COLO829 (cell line): ENCODE results near the gene UPF1.
"Not testable (repeated sequence)": the region's sequence is repeated elsewhere in the genome, so short reads cannot be mapped to it uniquely, and the experiment has no call there.

Source experiments
- DNase-seq: peaks from one replicate; pipeline ENCODE4 v3.0.0; 2012; ENCODE audit warnings: low spot score

UPF1 gene

GRCh38 chr19:18898607-18899408 is 67.0 kb downstream of the UPF1 start:
- no peak for DNase-seq

- no peak for DNase-seq
Measured at GRCh38 chr19:18899624-18900560, 68.1 kb downstream of the UPF1 start.

- DNase-seq: no peak
Measured at GRCh38 chr19:18900700-18901481, 69.1 kb downstream of the UPF1 start.

- no peak for DNase-seq
Measured at GRCh38 chr19:18901491-18901890, 69.7 kb downstream of the UPF1 start.

GRCh38 chr19:18902519-18902918 is 70.8 kb downstream of the UPF1 start:
- not testable (repeated sequence) for DNase-seq

- no peak for DNase-seq
Measured at GRCh38 chr19:18903156-18904037, 71.6 kb downstream of the UPF1 start.

- no peak for DNase-seq
Measured at GRCh38 chr19:18904334-18905057, 72.7 kb downstream of the UPF1 start.

- no peak for DNase-seq
Measured at GRCh38 chr19:18905058-18905456, 73.3 kb downstream of the UPF1 start.

- DNase-seq: no peak
Measured at GRCh38 chr19:18905513-18906236, 73.9 kb downstream of the UPF1 start.

GRCh38 chr19:18906605-18907519 is 75.1 kb downstream of the UPF1 start:
- no peak for DNase-seq

GRCh38 chr19:18908917-18909619 is 77.3 kb downstream of the UPF1 start:
- no peak for DNase-seq

GRCh38 chr19:18910010-18910409 is 78.3 kb downstream of the UPF1 start:
- DNase-seq: no peak

GRCh38 chr19:18910801-18911436 is 79.2 kb downstream of the UPF1 start:
- DNase-seq: no peak

GRCh38 chr19:18912933-18913332 is 81.2 kb downstream of the UPF1 start:
- no peak for DNase-seq

- DNase-seq: no peak
Measured at GRCh38 chr19:18913466-18913865, 81.7 kb downstream of the UPF1 start.

GRCh38 chr19:18915639-18916038 is 83.9 kb downstream of the UPF1 start:
- no peak for DNase-seq

GRCh38 chr19:18917593-18917992 is 85.8 kb downstream of the UPF1 start:
- DNase-seq: not testable (repeated sequence)
